ENCODE data around the gene PDGFRB.

PDGFRB gene

GRCh38 chr5:150143350-150144245 is 12.0 kb downstream of the PDGFRB start:
- no peak for DNase-seq

- DNase-seq: no peak
Observed at GRCh38 chr5:150142959-150143349, 12.7 kb downstream of the PDGFRB start.

GRCh38 chr5:150142185-150142958 is 13.3 kb downstream of the PDGFRB start:
- no peak for DNase-seq

GRCh38 chr5:150141544-150142184 is 14.0 kb downstream of the PDGFRB start:
- no peak for DNase-seq

GRCh38 chr5:150140830-150141229 is 14.8 kb downstream of the PDGFRB start:
- no peak for DNase-seq

GRCh38 chr5:150139334-150139733 is 16.3 kb downstream of the PDGFRB start:
- DNase-seq: no peak

- no peak for DNase-seq
Observed at GRCh38 chr5:150138551-150139265, 16.9 kb downstream of the PDGFRB start.

GRCh38 chr5:150137997-150138396 is 17.6 kb downstream of the PDGFRB start:
- no peak for DNase-seq

- no peak for DNase-seq
Observed at GRCh38 chr5:150137168-150137957, 18.3 kb downstream of the PDGFRB start.

- DNase-seq: no peak
Observed at GRCh38 chr5:150136305-150137167, 19.1 kb downstream of the PDGFRB start.

GRCh38 chr5:150135557-150136304 is 19.9 kb downstream of the PDGFRB start:
- no peak for DNase-seq

- DNase-seq: no peak
Observed at GRCh38 chr5:150134198-150134588, 21.5 kb downstream of the PDGFRB start.

GRCh38 chr5:150133581-150134197 is 22.0 kb downstream of the PDGFRB start:
- no peak for DNase-seq

- DNase-seq: no peak
Observed at GRCh38 chr5:150132740-150133139, 22.9 kb downstream of the PDGFRB start.

- DNase-seq: no peak
Observed at GRCh38 chr5:150131978-150132694, 23.5 kb downstream of the PDGFRB start.

GRCh38 chr5:150131461-150131860 is 24.2 kb downstream of the PDGFRB start:
- no peak for DNase-seq

GRCh38 chr5:150130493-150130922 is 25.1 kb downstream of the PDGFRB start:
- DNase-seq: no peak

- DNase-seq: peak; percentile 36
Observed at GRCh38 chr5:150129813-150130492, 25.7 kb downstream of the PDGFRB start.

Data from stimulated activated CD4-positive, alpha-beta T cell treated with anti-CD3 and anti-CD28 coated beads, Interleukin-12 subunit alpha, Interleukin-12 subunit beta, amount 100 ng/mL, for 4 hours (primary cell).